ENCODE results near the gene MACROD2. TPM values are rescaled to one million over a fixed set of nuclear protein-coding genes. Genes with fewer than 3 reads are reported as not detected.

Gene MACROD2
- total RNA-seq, 1 donor from 2014 or later = 47.7 TPM

DNA sequence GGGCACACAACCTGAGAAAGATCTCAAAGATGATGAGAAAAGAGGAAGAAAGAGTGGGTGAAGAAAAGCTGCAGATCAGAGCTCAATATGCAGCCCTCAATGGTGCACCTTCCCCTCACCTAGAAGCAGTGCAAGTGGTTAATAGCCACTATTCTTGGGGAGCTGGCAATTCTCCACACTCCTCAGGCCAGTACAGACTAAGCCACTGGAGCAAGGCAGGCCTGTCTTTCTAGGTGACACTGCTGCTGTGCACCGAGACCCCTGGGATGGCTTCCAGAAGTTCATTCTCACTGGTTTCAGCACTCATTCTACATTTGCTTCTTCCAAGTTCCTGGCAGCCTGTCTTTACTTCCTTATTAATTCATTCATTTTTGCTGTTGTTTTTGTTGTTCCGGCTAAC, 1604.6 kb downstream of the MACROD2 start:
- FAIRE-seq (no peak), DNase-seq (ENCODE audit: low spot score in 2 of 2) (no peak)

DNA sequence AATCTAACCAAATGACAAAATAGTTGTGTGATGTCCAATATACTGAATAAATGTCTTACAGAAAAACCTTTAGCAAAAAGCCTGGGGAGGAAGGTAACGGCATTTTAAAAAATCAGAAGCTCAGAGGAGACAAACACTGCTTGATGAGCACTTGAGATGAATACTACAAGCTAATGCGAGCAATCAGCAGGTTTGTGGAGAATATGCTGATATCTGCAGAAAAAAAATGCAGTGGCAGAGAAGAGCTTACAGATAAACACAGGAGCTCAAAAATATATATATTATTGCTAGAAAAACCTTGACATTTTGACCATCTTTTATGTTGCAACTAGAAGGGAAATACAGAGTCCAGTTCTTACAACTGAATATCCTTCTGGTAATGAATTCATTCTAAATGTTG, 1605.2 kb downstream of the MACROD2 start:
- FAIRE-seq (no peak), DNase-seq (ENCODE audit: low spot score in 2 of 2) (no peak)

DNA sequence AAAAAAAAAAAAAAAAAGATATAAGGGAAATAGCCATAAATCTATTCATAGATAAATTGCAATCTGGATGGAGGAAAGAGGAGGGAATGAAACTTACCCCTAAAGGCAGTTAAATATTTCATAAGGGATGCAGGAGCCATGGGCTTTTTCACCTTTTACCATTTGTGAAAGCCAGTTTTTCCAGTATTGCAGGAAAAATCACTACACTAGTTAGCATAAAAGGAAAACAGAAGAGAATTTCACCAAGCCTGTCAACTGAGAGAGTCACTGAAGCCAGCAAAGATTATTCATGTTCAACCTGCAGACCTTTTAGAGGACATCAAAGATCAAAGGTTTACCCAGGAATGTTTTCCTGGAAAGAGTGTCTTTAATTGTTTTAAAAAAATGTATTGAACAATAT, 1608.2 kb downstream of the MACROD2 start:
- DNase-seq (ENCODE audit: low spot score in 2 of 2) = no peak

DNA sequence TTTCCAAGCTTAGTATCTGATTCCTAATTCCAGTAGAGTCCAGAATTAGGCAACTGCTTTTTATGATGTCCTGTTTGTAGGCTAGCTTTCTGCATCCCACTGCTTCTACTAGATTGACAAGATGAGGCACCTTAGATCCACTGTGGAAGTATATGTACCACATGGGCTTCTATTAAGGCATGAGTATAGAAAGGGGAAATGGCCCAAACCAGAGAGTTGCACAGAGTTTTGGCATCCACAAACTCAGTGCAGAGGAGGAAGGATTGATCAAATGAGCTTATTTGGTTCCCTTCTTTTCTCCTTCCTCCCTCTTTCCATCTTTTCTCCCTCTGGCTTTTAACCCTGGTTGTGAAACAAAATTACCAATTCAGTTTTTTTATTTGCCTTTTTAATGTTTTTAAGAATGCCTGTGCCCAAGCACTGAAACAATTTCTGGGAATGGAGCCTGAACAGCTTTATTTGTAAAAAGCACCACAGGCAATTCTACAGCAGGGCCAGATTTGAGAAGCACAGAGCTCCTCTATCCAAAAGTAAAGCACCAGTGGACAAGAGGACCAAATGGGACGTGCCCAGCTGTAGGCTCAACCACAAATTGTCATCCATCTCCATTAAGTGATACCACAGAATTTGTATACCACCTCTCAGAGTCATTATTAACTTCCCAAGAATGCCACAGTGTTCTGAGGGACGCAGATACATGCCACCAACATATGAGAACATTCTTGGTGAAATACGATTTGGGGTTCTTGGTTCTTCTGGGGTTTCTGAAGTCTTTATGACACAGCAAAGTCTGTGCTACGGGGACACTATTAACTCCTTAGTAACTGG, 1608.9 kb downstream of the MACROD2 start:
- FAIRE-seq (no peak), DNase-seq (ENCODE audit: low spot score in 2 of 2) (no peak)

More for the DNA sequence above, 1608.2 kb downstream of the MACROD2 start:
- no peak for FAIRE-seq

DNA sequence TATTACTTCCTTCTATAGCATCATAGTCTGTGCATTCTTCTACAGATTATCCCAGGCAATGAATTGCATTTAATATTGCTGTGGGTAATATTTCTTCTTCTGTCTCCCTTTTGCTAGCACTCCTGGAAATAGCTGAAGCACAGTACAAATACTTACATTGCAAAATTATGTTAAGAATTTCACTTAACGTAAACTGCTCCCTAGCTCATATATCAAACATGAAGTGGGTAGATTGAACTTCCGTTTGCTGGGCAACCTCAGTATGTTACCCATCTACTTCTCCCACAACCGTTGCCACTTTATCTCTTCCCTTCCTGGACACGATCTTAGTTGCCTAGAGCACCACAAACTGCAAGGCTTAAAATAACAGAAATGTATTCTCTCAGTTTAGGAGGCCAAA, 1614.6 kb downstream of the MACROD2 start:
- FAIRE-seq (no peak), DNase-seq (ENCODE audit: low spot score in 2 of 2) (no peak)

DNA sequence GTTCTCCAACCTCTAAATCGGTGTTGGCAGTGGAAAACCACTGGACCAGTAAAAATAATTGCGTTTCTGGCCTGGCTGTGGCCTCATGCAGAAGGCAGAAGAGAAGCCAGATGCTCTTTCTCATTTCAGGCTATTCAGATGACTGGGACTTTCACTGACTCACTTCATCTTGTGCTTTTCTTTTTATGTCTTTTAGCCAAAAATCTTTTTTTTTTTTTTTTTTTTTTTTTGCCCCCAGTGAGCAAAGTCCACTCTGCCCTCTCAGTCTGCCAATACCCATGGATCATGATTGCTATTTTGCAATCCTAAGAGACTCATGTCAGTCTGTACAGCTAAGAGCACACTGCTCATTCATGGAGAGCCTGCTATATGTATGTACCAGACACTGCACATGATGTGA, 1615.5 kb downstream of the MACROD2 start:
- no peak for FAIRE-seq
- no peak for DNase-seq (ENCODE audit: low spot score in 2 of 2)

DNA sequence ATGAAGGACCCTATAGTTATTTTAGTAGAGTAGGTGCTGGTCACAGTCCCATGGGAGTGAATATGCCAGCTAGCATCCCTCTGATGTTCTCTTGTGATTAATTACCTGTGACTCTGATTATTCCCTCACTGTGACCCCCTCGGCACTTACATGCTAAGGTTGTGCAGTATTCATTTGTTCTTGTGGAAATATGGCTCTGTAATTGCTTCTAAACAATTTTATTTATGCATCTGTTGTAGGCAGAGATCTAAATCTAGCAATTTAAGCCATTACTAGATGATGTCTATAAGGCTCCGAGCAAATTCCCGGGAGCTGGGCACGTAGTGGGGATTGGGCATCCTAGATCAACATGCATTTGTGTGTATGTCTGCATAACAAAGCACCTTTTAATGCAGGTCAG, 1616.2 kb downstream of the MACROD2 start:
- no peak for FAIRE-seq
- no peak for DNase-seq (ENCODE audit: low spot score in 2 of 2)

DNA sequence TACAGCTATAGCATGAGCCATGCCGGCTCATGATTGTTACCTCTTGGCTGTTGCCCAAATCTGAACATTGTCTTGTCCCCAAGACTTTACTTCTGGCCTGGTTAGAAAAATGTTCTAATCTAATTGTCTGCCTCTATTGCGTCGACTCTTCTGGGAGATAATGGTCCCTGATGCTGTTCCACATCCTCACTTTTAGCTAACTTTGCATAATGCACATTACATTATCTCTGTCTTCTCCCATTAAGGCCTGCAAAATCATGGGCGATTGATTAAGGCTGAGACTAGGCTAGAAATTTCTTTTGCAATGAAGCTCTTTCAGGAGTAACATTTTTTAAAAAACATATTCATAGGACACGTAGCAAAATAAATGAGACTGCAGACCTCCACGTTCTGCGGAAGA, 1616.9 kb downstream of the MACROD2 start:
- FAIRE-seq = no peak
- DNase-seq (ENCODE audit: low spot score in 2 of 2) = no peak

DNA sequence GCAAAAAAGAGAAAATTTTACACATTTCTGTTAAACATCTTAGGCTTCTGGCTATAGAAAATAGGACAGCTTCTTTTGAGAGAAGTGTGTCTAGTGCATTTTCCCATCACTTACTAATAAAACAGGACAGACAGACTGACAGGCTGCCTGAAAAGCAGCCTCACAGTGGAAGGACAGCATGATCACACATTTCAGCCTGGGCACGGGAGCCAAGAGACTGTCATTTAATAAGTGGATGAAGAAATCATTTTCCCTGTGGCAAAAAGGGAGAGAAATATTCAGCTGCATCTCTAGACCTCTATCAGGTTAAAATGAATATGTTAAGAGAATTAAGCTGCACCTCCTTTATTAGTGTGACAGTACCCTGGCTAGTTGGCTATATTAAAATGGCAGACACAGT, 1617.5 kb downstream of the MACROD2 start:
- no peak for FAIRE-seq

DNA sequence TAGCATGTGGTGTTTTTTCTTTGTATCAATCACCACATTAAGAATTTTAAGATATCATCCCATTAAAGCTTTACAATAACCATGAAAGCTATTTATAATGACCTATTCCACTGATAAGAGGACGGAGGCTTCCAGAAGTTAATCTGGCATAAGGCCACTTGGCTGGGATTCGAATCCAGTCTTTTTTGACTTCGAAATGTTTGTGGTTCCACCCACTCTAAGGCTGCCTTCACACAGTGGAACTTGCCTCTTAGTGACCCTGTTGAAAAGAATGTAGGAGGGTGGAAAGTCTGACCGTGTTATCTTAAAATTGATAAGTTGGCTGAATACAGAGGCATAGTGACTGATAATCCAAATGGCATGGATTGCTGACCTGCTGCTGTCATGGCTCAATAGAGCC, 1618.2 kb downstream of the MACROD2 start:
- no peak for FAIRE-seq
- DNase-seq (ENCODE audit: low spot score in 2 of 2) = no peak

More for the DNA sequence above, 1617.5 kb downstream of the MACROD2 start:
- no peak for DNase-seq (ENCODE audit: low spot score in 2 of 2)

DNA sequence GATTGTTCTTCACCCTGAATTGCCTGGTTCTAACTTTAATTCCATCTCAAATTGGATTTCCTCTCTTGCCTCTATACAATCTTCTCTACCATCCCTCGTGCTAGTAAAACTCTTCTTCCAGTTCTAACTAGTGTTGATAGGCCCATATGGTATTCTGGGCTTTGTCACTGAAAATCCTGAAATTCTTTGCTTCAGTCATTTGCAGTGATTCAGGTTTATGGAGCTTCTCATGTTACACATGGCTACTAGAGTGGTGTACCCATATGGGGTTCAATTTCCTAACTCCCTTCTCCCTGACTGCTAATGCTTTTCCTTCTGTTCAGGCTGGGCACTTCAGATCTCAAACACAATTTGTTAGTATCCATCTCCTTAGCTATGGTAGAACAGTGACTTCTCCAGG, 1621.3 kb downstream of the MACROD2 start:
- DNase-seq (ENCODE audit: low spot score in 2 of 2) = no peak
- FAIRE-seq = no peak

DNA sequence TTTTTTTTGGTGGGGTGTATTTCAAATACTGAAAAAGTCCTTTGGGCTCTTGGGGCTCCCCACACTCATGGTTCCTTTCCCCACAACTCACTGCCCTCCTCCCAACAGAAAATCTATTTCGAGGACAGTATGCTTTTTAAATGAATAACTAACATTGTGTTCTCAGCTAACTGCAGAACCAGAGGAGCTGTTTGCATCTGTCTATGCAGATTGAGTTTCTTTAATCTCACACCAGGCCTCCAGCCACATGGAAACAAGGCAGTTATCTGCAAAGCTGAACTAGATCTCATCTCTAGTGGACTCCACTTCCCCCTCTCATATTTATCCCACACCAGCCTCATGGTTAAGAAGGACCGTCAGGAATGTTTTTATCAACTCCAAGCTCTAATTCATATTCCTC, 1622.8 kb downstream of the MACROD2 start:
- DNase-seq (ENCODE audit: low spot score in 2 of 2) (no peak), FAIRE-seq (no peak)

DNA sequence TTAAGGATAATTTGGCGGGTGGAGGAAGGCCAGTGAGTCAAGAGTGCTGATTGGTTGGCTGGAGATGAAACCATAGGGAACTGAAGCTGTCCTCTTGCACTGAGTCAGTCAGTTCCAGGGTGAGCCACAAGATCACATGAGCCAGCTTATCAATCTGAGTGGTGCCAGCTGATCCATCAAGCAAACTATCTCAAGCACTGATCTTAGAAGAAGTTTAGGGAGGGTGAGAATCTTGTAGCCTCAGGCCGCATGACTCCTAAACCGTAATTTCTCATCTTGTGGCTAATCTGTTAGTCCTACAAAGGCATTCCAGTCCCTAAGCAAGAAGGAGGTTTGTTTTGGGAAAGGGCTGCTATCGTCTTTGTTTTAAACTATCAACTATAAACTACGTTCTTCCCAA, 1623.6 kb downstream of the MACROD2 start:
- no peak for FAIRE-seq
- DNase-seq (ENCODE audit: low spot score in 2 of 2) = no peak

DNA sequence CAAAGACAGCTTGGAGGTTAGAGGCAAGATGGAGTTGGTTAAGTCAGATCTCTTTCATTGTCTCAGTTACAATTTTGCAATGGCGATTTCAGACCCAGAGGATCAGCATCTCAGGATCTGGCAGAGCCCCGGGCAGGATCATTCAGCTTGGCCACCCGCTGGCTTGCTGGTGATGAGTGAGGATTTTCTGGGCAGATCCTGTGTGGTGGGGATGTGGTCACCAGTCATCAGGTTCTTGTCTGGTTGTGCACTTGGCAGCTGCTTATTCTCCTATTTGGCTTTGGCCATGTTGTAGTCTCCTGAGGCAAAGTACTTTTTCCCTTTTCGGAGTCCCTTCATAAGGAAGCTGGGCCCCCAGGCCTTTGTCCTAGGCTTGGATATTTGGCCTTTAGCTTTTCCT, 1624.0 kb downstream of the MACROD2 start:
- DNase-seq (ENCODE audit: low spot score in 2 of 2) (no peak), FAIRE-seq (no peak)

DNA sequence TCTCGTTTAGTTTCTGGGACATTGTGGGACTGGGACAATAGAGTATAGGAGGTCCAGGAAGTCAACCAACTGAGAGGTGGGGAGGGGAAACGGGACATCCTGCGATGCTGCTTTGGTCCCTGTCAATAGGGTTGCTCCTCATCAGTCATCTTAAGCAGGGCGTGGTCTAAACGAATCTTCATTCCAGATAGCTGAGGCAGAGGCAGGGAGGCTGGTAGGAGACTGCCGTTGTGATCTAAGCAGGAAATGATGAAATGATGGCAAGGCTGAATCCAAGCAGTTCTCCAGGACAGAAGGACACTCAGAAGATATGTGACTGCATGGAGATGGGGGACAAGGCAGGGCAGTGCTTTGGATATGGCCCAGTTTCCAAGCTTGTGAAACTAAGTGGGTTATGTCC, 1624.5 kb downstream of the MACROD2 start:
- FAIRE-seq = no peak
- DNase-seq (ENCODE audit: low spot score in 2 of 2) = no peak

DNA sequence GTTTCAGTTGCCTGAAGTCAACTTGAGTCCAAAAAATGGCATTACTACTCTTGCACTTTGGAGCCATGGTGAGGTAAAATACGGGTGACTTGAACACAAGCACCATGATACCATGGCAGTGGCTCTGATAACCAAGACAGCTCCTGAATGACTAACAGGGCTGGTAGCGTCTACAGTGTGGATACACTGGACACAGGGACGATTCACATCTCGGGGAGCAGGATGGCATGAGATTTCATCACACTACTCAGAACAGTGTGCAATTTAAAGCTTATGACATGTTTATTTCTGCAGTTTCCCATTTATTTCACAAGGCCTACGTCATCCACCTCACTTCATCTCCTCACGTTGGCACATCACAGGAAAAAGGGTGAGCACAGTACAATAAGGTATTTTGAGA, 1627.1 kb downstream of the MACROD2 start:
- no peak for DNase-seq (ENCODE audit: low spot score in 2 of 2)
- FAIRE-seq = no peak

DNA sequence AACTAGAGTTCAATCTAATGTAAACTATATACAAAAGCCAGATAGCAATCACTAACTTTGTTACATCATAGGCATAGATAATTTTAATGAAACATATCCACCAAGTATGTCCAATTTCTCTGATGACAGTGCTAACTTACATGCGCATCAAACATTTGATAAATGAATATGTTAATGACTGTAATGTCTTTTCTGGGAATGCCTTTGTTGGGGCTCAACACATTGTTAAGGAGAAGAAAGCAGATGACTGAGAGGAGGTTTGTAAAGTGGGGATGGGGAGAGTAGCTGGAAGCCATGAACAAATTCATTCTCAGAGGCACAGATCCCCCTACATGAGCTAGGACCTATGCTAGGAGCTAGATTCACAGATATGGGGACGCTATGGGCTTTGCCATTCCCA, 1627.9 kb downstream of the MACROD2 start:
- FAIRE-seq (no peak), DNase-seq (ENCODE audit: low spot score in 2 of 2) (no peak)

DNA sequence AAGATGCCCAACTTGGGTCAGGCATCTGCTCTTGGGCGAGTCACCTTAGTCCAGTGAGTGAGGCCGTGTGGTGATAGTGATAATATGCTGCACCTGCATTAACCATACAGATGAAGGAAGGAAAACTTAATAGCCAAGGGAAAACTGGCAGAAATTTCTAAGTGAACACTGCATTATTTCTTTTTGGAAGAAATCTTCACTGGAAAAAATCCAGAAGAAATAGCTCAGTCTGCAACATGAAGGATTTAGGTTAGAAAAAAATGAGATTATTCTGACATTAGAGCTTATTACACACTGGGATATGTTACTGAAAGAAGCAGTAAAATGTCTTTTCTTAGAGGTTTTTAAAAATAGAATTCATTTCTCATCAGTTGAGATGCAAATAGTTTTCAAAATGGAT, 1630.7 kb downstream of the MACROD2 start:
- DNase-seq (ENCODE audit: low spot score in 2 of 2) (no peak), FAIRE-seq (no peak)

DNA sequence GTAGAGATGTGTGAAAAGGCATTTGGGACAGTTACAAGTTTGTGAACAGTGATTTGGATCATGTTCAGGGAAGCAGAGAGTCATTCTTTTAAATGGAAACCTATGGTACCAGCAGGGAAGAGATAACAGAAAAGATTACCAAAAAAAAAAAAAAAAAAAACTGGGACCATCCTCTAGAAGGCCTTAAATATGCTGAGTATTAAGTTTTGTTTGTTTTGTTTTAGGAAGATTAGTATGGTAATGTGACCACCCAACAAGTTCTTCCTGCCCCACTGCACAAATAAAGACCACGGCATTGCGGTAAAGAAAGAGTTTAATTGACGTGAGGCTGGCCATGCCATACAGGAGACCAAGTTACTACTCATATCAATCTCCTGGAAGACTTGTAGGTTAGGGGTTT, 1631.8 kb downstream of the MACROD2 start:
- FAIRE-seq = no peak

DNA sequence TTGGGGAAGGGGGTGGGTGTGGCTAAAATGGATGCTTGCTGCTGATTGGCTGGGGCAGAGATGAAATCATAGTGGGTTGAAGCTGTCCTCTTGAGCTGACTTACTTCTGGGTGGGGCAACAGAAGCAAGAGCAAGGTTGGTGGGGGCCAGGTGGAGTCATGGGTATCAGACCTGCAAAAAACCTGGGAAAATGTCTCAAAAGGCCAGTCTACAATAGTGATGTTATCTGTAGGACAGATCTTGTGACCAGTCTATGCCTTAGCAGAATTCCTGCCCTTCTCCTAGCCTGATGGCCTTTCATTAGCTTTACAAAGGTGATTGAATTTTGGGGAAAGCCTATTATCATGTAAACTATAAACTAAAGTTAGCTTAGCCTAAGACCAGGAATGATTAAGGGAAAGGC, 1632.2 kb downstream of the MACROD2 start:
- DNase-seq (ENCODE audit: low spot score in 2 of 2) = no peak
- FAIRE-seq = no peak

More for the DNA sequence above, 1631.8 kb downstream of the MACROD2 start:
- no peak for DNase-seq (ENCODE audit: low spot score in 2 of 2)

DNA sequence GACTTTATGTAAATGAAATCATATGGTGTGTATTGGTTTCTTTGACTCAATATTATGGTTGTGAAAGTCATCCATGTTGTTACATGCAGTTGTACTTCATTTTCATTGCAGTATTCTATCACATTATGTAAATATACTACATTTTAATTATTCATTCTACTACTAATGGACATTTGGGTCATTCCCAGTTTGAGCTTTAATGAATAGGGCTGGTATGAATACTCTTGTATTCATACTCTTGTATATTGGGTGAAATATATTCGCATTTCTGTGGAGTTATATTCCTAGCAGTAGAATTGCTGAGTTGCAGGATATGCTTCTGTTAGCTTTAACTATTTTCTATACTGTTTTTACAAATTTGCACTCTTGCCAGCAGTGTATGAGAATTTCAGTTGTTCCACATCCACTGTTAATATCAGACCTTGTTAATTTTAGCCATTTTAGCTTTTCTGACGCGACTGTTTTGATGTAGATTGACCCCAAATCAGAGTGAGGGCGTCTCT, 1633.6 kb downstream of the MACROD2 start:
- FAIRE-seq = no peak
- no peak for DNase-seq (ENCODE audit: low spot score in 2 of 2)

DNA sequence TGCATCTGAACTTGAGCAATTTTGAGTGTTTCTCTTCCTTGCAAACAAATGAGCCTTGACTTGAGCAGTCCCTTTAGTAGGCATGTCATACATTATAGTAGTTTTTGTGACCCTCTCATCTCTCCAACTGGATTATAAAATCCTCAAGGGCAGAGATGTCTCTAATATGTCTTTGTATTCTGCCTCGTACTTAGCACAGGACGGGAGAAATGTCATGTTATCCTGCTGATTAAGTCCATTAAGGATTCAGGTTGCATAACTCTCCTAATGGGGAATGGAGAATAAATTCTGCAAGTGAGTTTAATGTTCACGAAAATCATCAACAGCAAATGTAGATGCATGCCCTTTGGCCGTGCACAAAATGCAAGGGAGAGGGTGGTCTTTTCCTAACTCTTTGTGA, 1635.0 kb downstream of the MACROD2 start:
- FAIRE-seq = no peak
- no peak for DNase-seq (ENCODE audit: low spot score in 2 of 2)
